Measurements from ENCODE around the gene C13orf46.

Gene C13orf46

GRCh38 chr13:113955235-113955634 lies 18.6 kb downstream of the C13orf46 start:
- no peak for DNase-seq (ENCODE audit: low read depth in 2 of 2)

GRCh38 chr13:113954046-113954835 lies 19.6 kb downstream of the C13orf46 start:
- no peak for DNase-seq (ENCODE audit: low read depth in 2 of 2)

- DNase-seq (ENCODE audit: low read depth in 2 of 2), result no peak
Observed at GRCh38 chr13:113953561-113953960, 20.3 kb downstream of the C13orf46 start.

GRCh38 chr13:113952983-113953520 lies 20.8 kb downstream of the C13orf46 start:
- DNase-seq (ENCODE audit: low read depth in 2 of 2), result no peak

GRCh38 chr13:113952151-113952982 lies 21.5 kb downstream of the C13orf46 start:
- DNase-seq (ENCODE audit: low read depth in 2 of 2), result no peak

- DNase-seq (ENCODE audit: low read depth in 2 of 2), result peak in 1 of 2 donors; percentile 38
Observed at GRCh38 chr13:113951246-113951999, 22.5 kb downstream of the C13orf46 start.

- DNase-seq (ENCODE audit: low read depth in 2 of 2), result no peak
Observed at GRCh38 chr13:113950451-113951245, 23.2 kb downstream of the C13orf46 start.

- DNase-seq (ENCODE audit: low read depth in 2 of 2), result no peak
Observed at GRCh38 chr13:113949546-113949945, 24.3 kb downstream of the C13orf46 start.

GRCh38 chr13:113948034-113948742 lies 25.7 kb downstream of the C13orf46 start:
- no peak for DNase-seq (ENCODE audit: low read depth in 2 of 2)

- no peak for DNase-seq (ENCODE audit: low read depth in 2 of 2)
Observed at GRCh38 chr13:113947311-113948033, 26.4 kb downstream of the C13orf46 start.

GRCh38 chr13:113946409-113947181 lies 27.3 kb downstream of the C13orf46 start:
- DNase-seq (ENCODE audit: low read depth in 2 of 2), result no peak

- no peak for DNase-seq (ENCODE audit: low read depth in 2 of 2)
Observed at GRCh38 chr13:113945857-113946408, 27.9 kb downstream of the C13orf46 start.

GRCh38 chr13:113943821-113944565 lies 29.9 kb downstream of the C13orf46 start:
- no peak for DNase-seq (ENCODE audit: low read depth in 2 of 2)

GRCh38 chr13:113942591-113943103 lies 31.2 kb downstream of the C13orf46 start:
- DNase-seq (ENCODE audit: low read depth in 2 of 2), result no peak

GRCh38 chr13:113941571-113942191 lies 32.2 kb downstream of the C13orf46 start:
- no peak for DNase-seq (ENCODE audit: low read depth in 2 of 2)

GRCh38 chr13:113939944-113940297 lies 34.0 kb downstream of the C13orf46 start:
- no peak for DNase-seq (ENCODE audit: low read depth in 2 of 2)

All from stimulated activated CD4-positive, alpha-beta T cell treated with anti-CD3 and anti-CD28 coated beads, Interleukin-15, amount 100 ng/mL, for 48 hours (primary cell).